ENCODE data around the gene DLGAP1. TPM values are rescaled to one million over a fixed set of nuclear protein-coding genes. Genes with fewer than 3 reads are reported as not detected.

Gene DLGAP1
- total RNA-seq, 4 donors from 2014 or later = 2.0 to 4.7 (median 2.1) TPM; not detected in 1

DNA sequence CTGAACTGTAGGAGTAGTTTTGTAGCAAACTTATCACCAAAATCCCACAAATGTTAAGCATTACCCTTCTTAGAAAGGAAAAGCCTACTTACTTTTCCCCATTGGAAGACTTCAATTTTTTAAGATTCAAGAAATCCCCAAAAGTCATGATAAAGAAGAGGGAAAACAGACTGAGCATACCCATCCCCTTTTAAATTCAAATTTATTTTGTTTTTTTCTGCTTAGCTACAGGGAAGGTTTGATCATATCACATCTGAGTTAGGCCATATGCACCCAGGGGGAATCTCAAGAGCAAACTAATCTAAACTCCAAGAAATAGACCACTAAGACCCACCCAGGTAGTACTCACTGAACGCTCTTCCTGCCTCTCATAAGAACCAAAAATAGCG lies 830.6 kb downstream of the DLGAP1 start:
- no peaks in the 10 kb centered on the region for H3K9me3 ChIP-seq
- H3K4me3 ChIP-seq = no peak overlapping the region
- H3K27ac ChIP-seq = peak overlapping the region; percentile 83
- peaks cover 45% of the 10 kb centered on the region for H3K4me1 ChIP-seq
- TF ChIP-seq POLR2A (IDR thresholded peaks at IDR 0.05) (no peak), EP300 (IDR thresholded peaks at IDR 0.05) (no peak), POLR2AphosphoS5 (IDR thresholded peaks at IDR 0.05) (no peak)
- TF ChIP-seq, protein P1, sequence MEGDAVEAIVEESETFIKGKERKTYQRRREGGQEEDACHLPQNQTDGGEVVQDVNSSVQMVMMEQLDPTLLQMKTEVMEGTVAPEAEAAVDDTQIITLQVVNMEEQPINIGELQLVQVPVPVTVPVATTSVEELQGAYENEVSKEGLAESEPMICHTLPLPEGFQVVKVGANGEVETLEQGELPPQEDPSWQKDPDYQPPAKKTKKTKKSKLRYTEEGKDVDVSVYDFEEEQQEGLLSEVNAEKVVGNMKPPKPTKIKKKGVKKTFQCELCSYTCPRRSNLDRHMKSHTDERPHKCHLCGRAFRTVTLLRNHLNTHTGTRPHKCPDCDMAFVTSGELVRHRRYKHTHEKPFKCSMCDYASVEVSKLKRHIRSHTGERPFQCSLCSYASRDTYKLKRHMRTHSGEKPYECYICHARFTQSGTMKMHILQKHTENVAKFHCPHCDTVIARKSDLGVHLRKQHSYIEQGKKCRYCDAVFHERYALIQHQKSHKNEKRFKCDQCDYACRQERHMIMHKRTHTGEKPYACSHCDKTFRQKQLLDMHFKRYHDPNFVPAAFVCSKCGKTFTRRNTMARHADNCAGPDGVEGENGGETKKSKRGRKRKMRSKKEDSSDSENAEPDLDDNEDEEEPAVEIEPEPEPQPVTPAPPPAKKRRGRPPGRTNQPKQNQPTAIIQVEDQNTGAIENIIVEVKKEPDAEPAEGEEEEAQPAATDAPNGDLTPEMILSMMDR (IDR thresholded peaks at IDR 0.05) = no peak
- H3K36me3 ChIP-seq = no peaks in the 10 kb centered on the region
- 20% methylated on average over 2 of the region's 2 CpGs for WGBS
- no peaks in the 10 kb centered on the region for H3K27me3 ChIP-seq
- DNase-seq (ENCODE audit: low spot score in 2 of 2) = no peak

DNA sequence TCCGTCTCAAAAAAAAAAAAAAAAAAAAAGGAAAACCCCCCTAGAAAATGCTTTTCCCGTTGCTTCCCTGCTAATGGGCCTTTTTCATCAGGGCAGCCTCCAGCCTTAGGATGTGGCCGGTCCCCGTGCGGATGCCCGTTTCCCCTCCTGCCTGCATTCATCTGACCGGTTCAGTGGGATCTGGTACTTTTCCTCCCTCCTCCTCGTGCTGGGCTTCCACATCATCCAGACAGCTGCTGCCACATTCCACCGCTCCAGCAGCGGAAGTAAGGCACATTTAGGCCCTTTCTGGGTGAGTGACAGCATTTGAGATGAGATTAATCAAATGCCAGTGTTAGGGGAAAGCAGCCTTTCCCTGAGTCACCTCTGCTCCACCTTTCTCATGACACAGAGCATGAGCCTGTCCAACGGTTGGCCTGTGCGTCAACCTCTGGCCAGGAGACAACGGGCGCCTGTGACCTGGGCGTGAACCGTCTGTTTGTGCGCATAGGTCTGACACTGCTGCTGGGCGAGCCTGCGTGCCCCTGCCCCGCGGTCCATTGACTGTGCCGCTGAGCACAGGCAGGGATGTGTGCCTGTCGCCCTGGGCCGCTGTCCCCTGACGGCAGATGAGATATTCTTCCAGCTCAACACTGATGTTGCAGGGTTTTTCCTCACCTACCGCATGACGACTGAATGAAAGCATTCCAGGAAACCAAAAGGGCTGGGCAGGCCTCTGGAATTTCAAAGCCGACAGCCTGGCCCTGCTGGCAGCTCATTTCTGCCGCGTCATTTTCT lies 831.1 kb downstream of the DLGAP1 start:
- peaks cover 45% of the 10 kb centered on the region for H3K4me1 ChIP-seq
- no peaks in the 10 kb centered on the region for H3K36me3 ChIP-seq
- H3K4me3 ChIP-seq = peak overlapping the region; percentile 10
- H3K9me3 ChIP-seq = no peaks in the 10 kb centered on the region
- DNase-seq (ENCODE audit: low spot score in 2 of 2) = peak; percentile 86 to 91
- H3K27me3 ChIP-seq = no peaks in the 10 kb centered on the region
- 21% methylated on average over 16 of the region's 30 CpGs for WGBS
- H3K27ac ChIP-seq = peak overlapping the region; percentile 83
- no peak for TF ChIP-seq EP300 (IDR thresholded peaks at IDR 0.05)
- TF ChIP-seq POLR2A (IDR thresholded peaks at IDR 0.05) = peak in 1 of 2 donors; percentile 41
- peak; percentile 29 to 70 (median 45) for TF ChIP-seq POLR2AphosphoS5 (IDR thresholded peaks at IDR 0.05)

DNA sequence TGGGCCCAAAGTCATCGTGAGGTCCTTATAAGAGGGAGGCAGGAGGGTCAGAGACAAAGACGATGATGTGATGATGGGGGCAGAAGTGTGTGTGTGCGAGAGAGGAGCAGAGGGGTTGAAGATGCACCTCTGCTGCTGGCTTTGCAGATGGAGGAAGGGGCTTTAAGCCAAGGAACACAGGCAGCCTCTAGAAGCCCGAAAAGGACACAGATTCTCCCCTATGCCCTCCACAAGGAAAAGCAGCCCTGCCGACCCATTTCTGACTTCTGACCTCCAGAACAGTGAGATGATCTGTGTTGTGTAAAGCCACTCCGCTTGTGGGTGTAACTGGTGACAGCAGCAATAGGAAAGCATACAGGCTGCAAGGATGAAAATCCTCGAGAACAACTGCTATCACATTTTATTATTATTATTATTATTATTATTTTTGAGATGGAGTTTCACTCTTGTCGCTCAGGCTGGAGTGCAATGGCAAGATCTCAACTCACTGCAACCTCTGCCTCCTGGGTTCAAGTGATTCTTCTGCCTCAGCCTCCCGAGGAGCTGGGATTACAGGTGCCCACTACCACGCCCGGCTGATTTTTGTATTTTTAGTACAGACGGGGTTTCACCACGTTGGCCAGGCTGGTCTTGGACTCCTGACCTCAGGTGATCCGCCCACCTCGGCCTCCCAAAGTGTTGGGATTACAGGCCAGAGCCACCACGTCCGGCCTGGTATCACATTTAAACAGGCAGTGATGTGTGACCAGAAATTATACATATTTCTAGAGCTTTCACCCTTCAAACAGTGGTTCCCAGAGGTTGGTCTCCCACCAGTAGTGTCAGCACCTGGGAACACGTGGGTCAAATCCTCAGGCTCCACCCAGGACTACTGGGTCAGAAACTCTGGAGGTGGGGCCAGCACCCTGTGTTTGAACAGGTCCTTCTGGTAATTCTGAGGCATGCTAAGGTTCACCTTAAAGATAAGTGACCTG lies 834.7 kb downstream of the DLGAP1 start:
- peaks cover 40% of the 10 kb centered on the region for H3K4me1 ChIP-seq
- no peaks in the 10 kb centered on the region for H3K36me3 ChIP-seq
- TF ChIP-seq EP300 (IDR thresholded peaks at IDR 0.05) = no peak
- TF ChIP-seq, protein P1 (IDR thresholded peaks at IDR 0.05) = no peak
- no peak for TF ChIP-seq POLR2AphosphoS5 (IDR thresholded peaks at IDR 0.05)
- TF ChIP-seq POLR2A (IDR thresholded peaks at IDR 0.05) = no peak
- no peak overlapping the region for H3K27ac ChIP-seq
- no peak for DNase-seq (ENCODE audit: low spot score in 2 of 2)
- H3K9me3 ChIP-seq = no peaks in the 10 kb centered on the region
- 88% methylated on average over 14 of the region's 18 CpGs for WGBS
- no peaks in the 10 kb centered on the region for H3K27me3 ChIP-seq
- H3K4me3 ChIP-seq = no peak overlapping the region

DNA sequence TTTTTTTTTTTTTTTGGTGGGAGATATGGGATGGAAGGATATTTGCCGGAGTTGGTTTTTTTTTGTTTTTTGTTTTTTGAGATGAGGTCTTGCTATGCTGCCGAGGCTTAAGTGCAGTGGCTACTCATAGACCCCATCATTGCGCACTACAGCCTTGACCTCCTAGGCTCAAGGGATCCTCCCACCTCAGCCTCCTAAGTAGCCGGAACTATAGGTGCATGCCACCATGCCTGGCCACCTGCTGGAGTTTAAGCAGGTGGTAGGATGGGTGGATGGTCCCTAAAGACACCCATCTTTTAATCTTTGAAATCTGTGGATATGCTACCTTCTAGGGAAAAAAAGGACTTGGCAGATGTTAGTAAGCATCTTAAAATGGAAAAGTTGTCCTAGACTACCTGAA lies 835.4 kb downstream of the DLGAP1 start:
- no peak for TF ChIP-seq EP300 (IDR thresholded peaks at IDR 0.05)
- no peak for TF ChIP-seq POLR2A (IDR thresholded peaks at IDR 0.05)
- no peak for TF ChIP-seq POLR2AphosphoS5 (IDR thresholded peaks at IDR 0.05)
- TF ChIP-seq, protein P1 (IDR thresholded peaks at IDR 0.05) = no peak
- WGBS = 96% methylated on average over 4 of the region's 4 CpGs
- Histone ChIP-seq H3K27me3 (no peaks in the 10 kb centered on the region), H3K4me3 (no peak overlapping the region), H3K36me3 (no peaks in the 10 kb centered on the region), H3K9me3 (no peaks in the 10 kb centered on the region), H3K27ac (no peak overlapping the region), H3K4me1 (peaks cover 35% of the 10 kb centered on the region)
- no peak for DNase-seq (ENCODE audit: low spot score in 2 of 2)

DNA sequence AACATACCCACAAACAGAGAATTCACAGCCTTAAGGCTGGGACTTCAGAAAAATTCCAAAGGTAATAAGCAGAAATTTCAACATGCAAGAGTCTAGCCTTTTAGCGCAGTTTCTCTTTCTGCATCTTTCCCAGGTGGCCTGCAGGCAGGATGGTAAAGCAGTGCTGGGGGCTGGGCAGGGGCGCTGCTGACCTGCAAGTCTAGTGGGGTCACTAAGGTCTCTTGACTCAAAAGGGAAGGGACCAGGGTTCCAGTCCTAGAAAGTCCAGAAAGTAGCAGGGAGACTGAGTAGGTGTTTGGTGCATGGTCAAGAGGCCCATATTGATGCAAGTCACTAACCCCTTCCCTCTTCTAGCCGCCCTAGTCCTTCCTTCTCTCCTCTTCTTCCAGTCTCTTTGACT lies 835.9 kb downstream of the DLGAP1 start:
- Histone ChIP-seq H3K4me3 (no peak overlapping the region), H3K9me3 (no peaks in the 10 kb centered on the region), H3K27ac (no peak overlapping the region), H3K36me3 (no peaks in the 10 kb centered on the region), H3K4me1 (peaks cover 30% of the 10 kb centered on the region), H3K27me3 (no peaks in the 10 kb centered on the region)
- 95% methylated on average over 3 of the region's 3 CpGs for WGBS
- TF ChIP-seq, protein P1 (IDR thresholded peaks at IDR 0.05) = no peak
- TF ChIP-seq POLR2AphosphoS5 (IDR thresholded peaks at IDR 0.05) = no peak
- no peak for TF ChIP-seq EP300 (IDR thresholded peaks at IDR 0.05)
- TF ChIP-seq POLR2A (IDR thresholded peaks at IDR 0.05) = no peak
- DNase-seq (ENCODE audit: low spot score in 2 of 2) = no peak
